ENCODE measurements around the gene NAGPA. TPM values are rescaled to one million over a fixed set of nuclear protein-coding genes. Genes with fewer than 3 reads are reported as not detected.

Gene NAGPA
- polyA plus RNA-seq, 1 of the 3 experiments (the other 2 are of a cell fraction) = 16.5 TPM

- no peaks in the 10 kb centered on the region for H3K36me3 ChIP-seq (replicated peaks in 1 of 2; ENCODE audit: control insufficient read depth in 1 of 2, insufficient read depth in 2 of 2, low read length in 1 of 2)
- H2AFZ ChIP-seq (ENCODE audit: low read depth) = no peak overlapping the region
- no peaks in the 10 kb centered on the region for H3F3A ChIP-seq (replicated peaks; ENCODE audit: insufficient read depth)
- no peak overlapping the region for H3K27ac ChIP-seq (ENCODE audit: low read depth in 2 of 2, low read length in 1 of 2)
- ChIA-PET POLR2A (no interaction called here), CTCF (interaction anchor here (2.5 kb wide), 1 partner anchor 45 kb away, joined by 6 read pairs; no protein-coding TSS in a partner anchor)
- H3K9ac ChIP-seq = no peak overlapping the region
- no peaks in the 10 kb centered on the region for H3K9me2 ChIP-seq
- no peaks in the 10 kb centered on the region for H4K20me1 ChIP-seq (ENCODE audit: insufficient read depth)
- no peaks in the 10 kb centered on the region for H3K79me2 ChIP-seq (ENCODE audit: insufficient read depth)
- no peaks in the 10 kb centered on the region for H3K4me1 ChIP-seq (ENCODE audit: control insufficient read depth in 1 of 2, insufficient read depth in 2 of 2, low read depth in 1 of 2, low read length in 1 of 2)
- H3K27me3 ChIP-seq (ENCODE audit: insufficient read depth) = no peaks in the 10 kb centered on the region
- no peaks in the 10 kb centered on the region for H3K9me3 ChIP-seq
- whole genome bisulfite sequencing (ENCODE audit: low lambda C conversion rate) = 76% methylated on average over 7 of the region's 7 CpGs
- no peak overlapping the region for H3K4me2 ChIP-seq
- H3K4me3 ChIP-seq (ENCODE audit: low read depth in 2 of 2, low read length in 1 of 2) = no peak overlapping the region
- no peak for TF ChIP-seq PBX3 (IDR thresholded peaks at IDR 0.05)
- no peak for TF ChIP-seq USF1 (IDR thresholded peaks at IDR 0.05; ENCODE audit: borderline replicate concordance, low read depth)
- TF ChIP-seq CTCF (IDR thresholded peaks at IDR 0.05) = no peak
- TF ChIP-seq REST (IDR thresholded peaks at IDR 0.05; ENCODE audit: low read depth, low read length) = no peak
- TF ChIP-seq RCOR1 (IDR thresholded peaks at IDR 0.05; ENCODE audit: low read length) = no peak
- TF ChIP-seq JUND (IDR thresholded peaks at IDR 0.05) = no peak
- TF ChIP-seq NFIC (IDR thresholded peaks at IDR 0.05; ENCODE audit: borderline replicate concordance) = no peak
- DNase-seq = no peak
These were observed 32.2 kb downstream of the NAGPA start for GRCh38 chr16:5001571-5001970.

- no peak overlapping the region for H3K9ac ChIP-seq
- TF ChIP-seq USF1 (IDR thresholded peaks at IDR 0.05; ENCODE audit: borderline replicate concordance, low read depth) (no peak), RFX5 (IDR thresholded peaks at IDR 0.05; ENCODE audit: low read length) (no peak), FOXJ3 (CRISPR knock-in tag; IDR thresholded peaks at IDR 0.05) (no peak), EZH2phosphoT487 (IDR thresholded peaks at IDR 0.05; ENCODE audit: borderline replicate concordance, low read depth) (no peak), TAF1 (IDR thresholded peaks at IDR 0.05; ENCODE audit: borderline replicate concordance, low read depth, low read length) (no peak), USF2 (IDR thresholded peaks at IDR 0.05; ENCODE audit: borderline replicate concordance, low read depth, low read length) (no peak)
- no peaks in the 10 kb centered on the region for H3K9me2 ChIP-seq
- CTCF ChIA-PET = interaction anchor here (2.5 kb wide), 1 partner anchor 44 kb away, joined by 6 read pairs; no protein-coding TSS in a partner anchor
- POLR2A ChIA-PET = no interaction called here
- H3K4me3 ChIP-seq (ENCODE audit: low read depth in 2 of 2, low read length in 1 of 2) = no peak overlapping the region
- no peaks in the 10 kb centered on the region for H3K36me3 ChIP-seq (replicated peaks in 1 of 2; ENCODE audit: control insufficient read depth in 1 of 2, insufficient read depth in 2 of 2, low read length in 1 of 2)
- H3F3A ChIP-seq (replicated peaks; ENCODE audit: insufficient read depth) = no peaks in the 10 kb centered on the region
- no peaks in the 10 kb centered on the region for H3K9me3 ChIP-seq
- no peaks in the 10 kb centered on the region for H3K79me2 ChIP-seq (ENCODE audit: insufficient read depth)
- 79% methylated on average over 17 of the region's 19 CpGs for WGBS (ENCODE audit: low lambda C conversion rate)
- H3K4me2 ChIP-seq = no peak overlapping the region
- no peak overlapping the region for H2AFZ ChIP-seq (ENCODE audit: low read depth)
- no peaks in the 10 kb centered on the region for H3K27me3 ChIP-seq (ENCODE audit: insufficient read depth)
- H4K20me1 ChIP-seq (ENCODE audit: insufficient read depth) = no peaks in the 10 kb centered on the region
- no peak for DNase-seq
- no peaks in the 10 kb centered on the region for H3K4me1 ChIP-seq (ENCODE audit: control insufficient read depth in 1 of 2, insufficient read depth in 2 of 2, low read depth in 1 of 2, low read length in 1 of 2)
- no peak overlapping the region for H3K27ac ChIP-seq (ENCODE audit: low read depth in 2 of 2, low read length in 1 of 2)
These were observed 33.1 kb downstream of the NAGPA start for GRCh38 chr16:5000573-5001001.

Measured in SK-N-SH (cell line).